Upper lobe of left lung (tissue), 6 donors: Measurements from ENCODE around the gene EPHB1. TPM values are rescaled to one million over a fixed set of nuclear protein-coding genes. Genes with fewer than 3 reads are reported as not detected.

ENCODE experiments used
- ATAC-seq, 2 donors: fragments of 200-7000 bp; cut with Tn5 transposase; one replicate each; pipeline ENCODE4 v1.9.1; 2022; ENCODE audit warnings: mild to moderate bottlenecking in 2 of 2, moderate library complexity in 2 of 2; ENCODE audit not compliant: low FRiP score in 2 of 2
- DNase-seq, 2 donors: peaks; one replicate each; pipeline ENCODE4 v3.0.0-alpha.2; 2019 to 2020
- H3K27ac ChIP-seq, 4 donors: fragments of 200-600 bp; sonication (generic); one replicate each; pipeline ENCODE4 v1.5.1; 2016 to 2019
- H3K27me3 ChIP-seq, 4 donors: fragments of 200-600 bp; sonication (generic); one replicate each; pipeline ENCODE4 v1.5.1; 2017 to 2019
- H3K36me3 ChIP-seq, 4 donors: fragments of 200-600 bp; sonication (generic); one replicate each; pipeline ENCODE4 v1.5.1; 2016 to 2019
- H3K4me1 ChIP-seq, 4 donors: fragments of 200-600 bp; sonication (generic); one replicate each; pipeline ENCODE4 v1.5.1; 2018 to 2019
- H3K4me3 ChIP-seq, 4 donors: fragments of 200-600 bp; sonication (generic); one replicate each; pipeline ENCODE4 v1.5.1; 2017 to 2019; ENCODE audit warnings: mild to moderate bottlenecking in 2 of 4, moderate library complexity in 1 of 4
- H3K9me3 ChIP-seq, 4 donors: fragments of 200-600 bp; sonication (generic); one replicate each; pipeline ENCODE4 v1.5.1; 2018 to 2019
- EP300 ChIP-seq, 4 donors: sonication (generic); formaldehyde crosslinking; IDR thresholded peaks; one replicate each; pipeline ENCODE4 v1.5.1; 2017; ENCODE audit warnings: antibody characterized with exemption in 4 of 4, control low read depth in 2 of 4
- POLR2A ChIP-seq, 4 donors: fragments of 450-650 bp; IDR thresholded peaks; one replicate each; pipeline ENCODE4 v1.5.1; 2016 to 2017; ENCODE audit warnings: antibody characterized with exemption in 4 of 4, mild to moderate bottlenecking in 2 of 4
- POLR2AphosphoS5 ChIP-seq, 2 donors: sonication (generic); formaldehyde crosslinking; IDR thresholded peaks; one replicate each; pipeline ENCODE4 v1.5.1; 2017; ENCODE audit warnings: antibody characterized with exemption in 2 of 2
- WGBS, 2 donors: methylation state at CpG; one replicate each; pipeline ENCODE4 v1.1.5; 2017 to 2018; 5-methylcytosine and 5-hydroxymethylcytosine counted together
- total RNA-seq, 6 donors: library from RNA; depleted of rRNA in 4 of 6; stranded (reverse); fragments of >200 nt in 4 of 6; gene quantifications; one replicate each; pipeline versions ENCODE4 v1.1.0 to v1.2.1, GENCODE V29; 2016 to 2021
- TF ChIP-seq, protein P1 (sequence below), 6 experiments: fragments of 450-650 bp in 4 of 6; fragments of 200-600 bp in 2 of 6; sonication (generic) in 2 of 6; IDR thresholded peaks; one replicate each; pipeline ENCODE4 v1.5.1; 2016 to 2019; ENCODE audit warnings: antibody characterized with exemption in 6 of 6
- donor health status: DM: no; HTN: no; CAD: no; lungs with moderate emphysema.
- donor health status: DM: no; HTN: yes; CAD: no; lungs with severe emphysema.

Gene EPHB1
- total RNA-seq, 6 donors from 2014 or later, result 1.3 to 14.6 (median 2.4) TPM; not detected in 1

DNA sequence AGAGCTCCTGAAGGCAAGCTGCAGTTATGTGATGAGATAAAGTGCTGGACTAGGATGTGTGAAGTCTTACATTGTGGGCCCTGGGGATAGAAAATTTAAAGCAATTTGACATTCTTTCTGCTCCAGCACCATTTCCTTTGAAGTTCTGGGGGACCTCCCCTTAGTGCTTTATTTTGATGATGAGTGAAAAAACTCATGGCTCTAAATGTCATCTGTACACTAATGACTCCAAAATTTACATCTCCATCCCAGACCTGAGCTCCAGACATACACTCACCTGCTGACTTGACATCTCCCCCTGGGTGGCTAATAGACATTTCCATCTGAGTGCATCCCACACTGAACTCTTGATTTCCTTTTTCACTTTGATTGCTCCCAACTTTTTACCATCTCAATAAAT, 276.4 kb downstream of the EPHB1 start:
- TF ChIP-seq POLR2A (IDR thresholded peaks at IDR 0.05) (no peak), EP300 (IDR thresholded peaks at IDR 0.05) (no peak), POLR2AphosphoS5 (IDR thresholded peaks at IDR 0.05) (no peak)
- TF ChIP-seq, protein P1, sequence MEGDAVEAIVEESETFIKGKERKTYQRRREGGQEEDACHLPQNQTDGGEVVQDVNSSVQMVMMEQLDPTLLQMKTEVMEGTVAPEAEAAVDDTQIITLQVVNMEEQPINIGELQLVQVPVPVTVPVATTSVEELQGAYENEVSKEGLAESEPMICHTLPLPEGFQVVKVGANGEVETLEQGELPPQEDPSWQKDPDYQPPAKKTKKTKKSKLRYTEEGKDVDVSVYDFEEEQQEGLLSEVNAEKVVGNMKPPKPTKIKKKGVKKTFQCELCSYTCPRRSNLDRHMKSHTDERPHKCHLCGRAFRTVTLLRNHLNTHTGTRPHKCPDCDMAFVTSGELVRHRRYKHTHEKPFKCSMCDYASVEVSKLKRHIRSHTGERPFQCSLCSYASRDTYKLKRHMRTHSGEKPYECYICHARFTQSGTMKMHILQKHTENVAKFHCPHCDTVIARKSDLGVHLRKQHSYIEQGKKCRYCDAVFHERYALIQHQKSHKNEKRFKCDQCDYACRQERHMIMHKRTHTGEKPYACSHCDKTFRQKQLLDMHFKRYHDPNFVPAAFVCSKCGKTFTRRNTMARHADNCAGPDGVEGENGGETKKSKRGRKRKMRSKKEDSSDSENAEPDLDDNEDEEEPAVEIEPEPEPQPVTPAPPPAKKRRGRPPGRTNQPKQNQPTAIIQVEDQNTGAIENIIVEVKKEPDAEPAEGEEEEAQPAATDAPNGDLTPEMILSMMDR (IDR thresholded peaks at IDR 0.05), result no peak
- Histone ChIP-seq H3K27me3 (no peaks in the 10 kb centered on the region), H3K36me3 (no peaks in the 10 kb centered on the region), H3K4me1 (no peaks in the 10 kb centered on the region), H3K4me3 (no peak overlapping the region), H3K9me3 (no peaks in the 10 kb centered on the region), H3K27ac (no peak overlapping the region)
- ATAC-seq (no peak), DNase-seq (no peak)

DNA sequence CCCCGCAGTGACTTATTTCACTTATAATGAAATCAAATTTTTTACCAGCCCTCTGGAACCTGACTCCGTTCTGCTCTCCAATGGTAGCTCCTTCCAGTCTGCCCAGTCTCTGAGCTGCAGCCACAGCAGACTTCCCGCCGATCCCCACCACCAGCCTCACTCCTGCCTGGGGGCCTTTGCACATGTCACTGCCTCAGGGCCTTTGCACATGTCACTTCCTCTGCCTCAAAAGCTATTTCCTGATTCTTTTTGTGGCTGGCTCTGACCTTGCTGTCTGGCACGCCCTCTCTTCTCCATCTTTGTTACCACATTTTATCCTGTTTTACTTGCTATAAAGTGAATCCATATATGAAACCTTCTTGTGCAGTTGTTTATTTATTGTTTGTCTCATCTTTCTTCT, 277.4 kb downstream of the EPHB1 start:
- H3K4me1 ChIP-seq, result no peaks in the 10 kb centered on the region
- TF ChIP-seq POLR2AphosphoS5 (IDR thresholded peaks at IDR 0.05) (no peak), EP300 (IDR thresholded peaks at IDR 0.05) (no peak), POLR2A (IDR thresholded peaks at IDR 0.05) (no peak)
- TF ChIP-seq, protein P1 (IDR thresholded peaks at IDR 0.05), result no peak
- WGBS, 2 donors, result 80 to 89% methylated on average over 5 of the region's 5 CpGs
- no peak overlapping the region for H3K4me3 ChIP-seq
- no peaks in the 10 kb centered on the region for H3K27me3 ChIP-seq
- no peak overlapping the region for H3K27ac ChIP-seq
- DNase-seq (peak in 1 of 2 donors; percentile 17), ATAC-seq (no peak)
- H3K36me3 ChIP-seq, result no peaks in the 10 kb centered on the region
- no peaks in the 10 kb centered on the region for H3K9me3 ChIP-seq

DNA sequence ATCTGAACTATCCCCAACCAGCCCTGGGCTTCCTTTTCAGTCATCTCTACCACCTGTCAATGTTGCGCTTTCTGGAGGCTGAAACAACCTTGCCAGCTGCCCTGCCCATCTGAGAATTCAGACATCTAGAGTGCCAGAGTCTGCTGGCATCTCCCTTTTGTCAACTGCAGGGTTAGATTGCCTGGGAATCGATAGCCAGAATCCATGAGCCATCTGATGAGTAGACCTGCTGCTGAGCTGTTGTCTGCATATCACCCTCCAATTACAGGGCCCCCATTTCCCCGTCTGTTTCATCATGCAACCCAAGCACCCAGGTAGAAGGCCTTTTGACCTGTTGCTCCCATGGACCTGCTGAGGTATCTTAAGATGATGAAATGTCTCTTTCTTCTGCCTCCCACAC, 280.1 kb downstream of the EPHB1 start:
- no peaks in the 10 kb centered on the region for H3K27me3 ChIP-seq
- 88 to 96% methylated on average over 3 of the region's 3 CpGs for WGBS, 2 donors
- no peaks in the 10 kb centered on the region for H3K36me3 ChIP-seq
- H3K27ac ChIP-seq, result no peak overlapping the region
- no peak overlapping the region for H3K4me3 ChIP-seq
- DNase-seq (no peak), ATAC-seq (no peak)
- H3K9me3 ChIP-seq, result no peaks in the 10 kb centered on the region
- H3K4me1 ChIP-seq, result no peaks in the 10 kb centered on the region
- TF ChIP-seq, protein P1 (IDR thresholded peaks at IDR 0.05), result no peak
- TF ChIP-seq POLR2AphosphoS5 (IDR thresholded peaks at IDR 0.05) (no peak), POLR2A (IDR thresholded peaks at IDR 0.05) (no peak), EP300 (IDR thresholded peaks at IDR 0.05) (no peak)

DNA sequence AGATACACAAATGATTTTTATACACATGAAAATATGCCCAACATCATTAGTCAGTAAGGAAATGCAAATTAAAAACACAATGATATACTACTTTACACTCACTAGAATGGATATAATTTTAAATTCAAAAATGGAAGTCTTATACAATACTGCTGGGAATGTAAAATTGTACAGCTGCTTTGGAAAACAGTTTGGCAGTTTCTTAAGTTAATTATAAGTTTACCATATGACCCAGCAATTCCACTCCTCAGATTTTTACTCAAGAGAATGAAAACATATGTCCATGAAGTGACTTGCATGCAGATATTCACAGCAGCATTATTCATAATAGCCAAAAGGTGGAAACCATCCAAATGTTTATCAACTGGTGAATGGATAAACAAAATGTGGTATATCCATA, 281.3 kb downstream of the EPHB1 start:
- TF ChIP-seq POLR2A (IDR thresholded peaks at IDR 0.05), result no peak
- TF ChIP-seq, protein P1 (IDR thresholded peaks at IDR 0.05), result no peak
- TF ChIP-seq EP300 (IDR thresholded peaks at IDR 0.05), result no peak
- no peak for TF ChIP-seq POLR2AphosphoS5 (IDR thresholded peaks at IDR 0.05)
- H3K4me3 ChIP-seq, result no peak overlapping the region
- no peak overlapping the region for H3K27ac ChIP-seq
- H3K36me3 ChIP-seq, result no peaks in the 10 kb centered on the region
- no peaks in the 10 kb centered on the region for H3K4me1 ChIP-seq
- ATAC-seq (no peak), DNase-seq (no peak)
- no peaks in the 10 kb centered on the region for H3K27me3 ChIP-seq
- H3K9me3 ChIP-seq, result no peaks in the 10 kb centered on the region

DNA sequence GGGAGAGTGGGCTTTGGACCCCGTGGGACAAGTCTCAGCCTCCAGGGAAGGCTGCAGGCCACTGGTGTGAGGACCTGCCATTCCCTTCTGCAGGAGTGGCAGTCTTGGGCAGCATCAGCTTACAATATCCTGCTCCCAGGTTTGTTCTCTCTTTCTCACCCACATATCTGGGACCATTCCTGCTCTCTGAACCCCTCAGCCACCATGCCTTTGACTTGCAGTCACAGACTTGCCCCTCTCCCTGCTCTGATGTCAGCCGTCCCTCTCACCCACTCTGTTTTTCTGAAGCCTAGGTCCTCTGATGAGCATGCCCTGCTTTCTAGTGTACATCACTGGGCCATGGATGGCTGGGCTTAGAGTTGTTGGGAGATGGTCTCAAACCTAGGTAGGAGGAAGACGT, 282.1 kb downstream of the EPHB1 start:
- 40 to 48% methylated on average over 3 of the region's 3 CpGs for WGBS, 2 donors
- DNase-seq, result no peak
- no peak for ATAC-seq
- H3K4me1 ChIP-seq, result no peaks in the 10 kb centered on the region
- H3K4me3 ChIP-seq, result no peak overlapping the region
- no peaks in the 10 kb centered on the region for H3K36me3 ChIP-seq
- no peaks in the 10 kb centered on the region for H3K9me3 ChIP-seq
- TF ChIP-seq EP300 (IDR thresholded peaks at IDR 0.05) (no peak), POLR2A (IDR thresholded peaks at IDR 0.05) (no peak), POLR2AphosphoS5 (IDR thresholded peaks at IDR 0.05) (no peak)
- TF ChIP-seq, protein P1 (IDR thresholded peaks at IDR 0.05), result no peak
- no peak overlapping the region for H3K27ac ChIP-seq
- H3K27me3 ChIP-seq, result no peaks in the 10 kb centered on the region
